K562 (cell line): Measurements from ENCODE around the gene FAM118B. TPM values are rescaled to one million over a fixed set of nuclear protein-coding genes. Genes with fewer than 3 reads are reported as not detected.

Experiments
- ATAC-seq: fragments of 200-7000 bp; cut with Tn5 transposase; 3 replicates; pipeline ENCODE4 v1.9.1; 2020; ENCODE audit warnings: moderate library complexity
- BruUV-seq: library from RNA; stranded (reverse); fragments of 400-500 nt; replicated peaks from 2 replicates; lab custom pipeline; 2021; lab: Mats Ljungman, UMichigan
- CTCF ChIA-PET: fragments of 300-600 bp; formaldehyde crosslinking; extraction: SDS; loops from one replicate; lab custom pipeline; 2021; ENCODE audit warnings: low intra/inter-chr PET ratio; lab: Yijun Ruan, JAX
- POLR2A ChIA-PET: fragments of 300-600, 350-650 bp; sonication (Branson Sonifier 250); formaldehyde crosslinking; extraction: SDS; loops from one replicate; lab custom pipeline; 2021; ENCODE audit warnings: antibody characterized with exemption, inconsistent platforms; lab: Yijun Ruan, JAX
- DNase-seq, 4 experiments: peaks; one replicate each; pipeline versions ENCODE4 v3.0.0 to v3.0.0-alpha.2; 2011 to 2018; ENCODE audit warnings: low spot score in 3 of 4, mixed read lengths in 3 of 4; ENCODE audit errors: extremely low read depth in 1 of 4
- FAIRE-seq: peaks from 2 replicates; lab custom pipeline; 2011; peaks lifted over from hg19 to GRCh38; lab: Jason Lieb, UNC
- H2AFZ ChIP-seq: 2 replicates; pipeline ENCODE4 v1.6.0; 2011; ENCODE audit warnings: low read depth, low read length, control low read depth, inconsistent platforms
- H3K27ac ChIP-seq: fragments of 200-600 bp; 3 replicates; pipeline ENCODE4 v1.8.0; 2011; ENCODE audit warnings: low read depth, mild to moderate bottlenecking, control low read depth, inconsistent platforms, low read length, moderate library complexity, mixed read lengths; ENCODE audit errors: extremely low read depth
- H3K27me3 ChIP-seq, 2 experiments: fragments of 300-600 bp in 1 of 2; 2 replicates in 1 of 2; 3 replicates in 1 of 2; pipeline versions ENCODE4 v1.6.0 to v1.8.0; 2011; ENCODE audit warnings: inconsistent platforms in 2 of 2, low read length in 2 of 2, mild to moderate bottlenecking in 1 of 2, mixed read lengths in 1 of 2, moderate library complexity in 1 of 2; ENCODE audit not compliant: control insufficient read depth in 2 of 2, insufficient read depth in 2 of 2
- H3K36me3 ChIP-seq: fragments of 300-600 bp; 3 replicates; pipeline ENCODE4 v1.8.0; 2011; ENCODE audit warnings: mild to moderate bottlenecking, low read length, inconsistent platforms; ENCODE audit not compliant: control insufficient read depth, insufficient read depth
- H3K4me1 ChIP-seq, 2 experiments: fragments of 200-600 bp in 1 of 2; replicated peaks in 1 of 2; 2 replicates in 1 of 2; 3 replicates in 1 of 2; pipeline versions ENCODE4 v1.5.1 to v1.8.0; 2011; ENCODE audit warnings: inconsistent platforms in 2 of 2, low read length in 2 of 2, mild to moderate bottlenecking in 1 of 2, mixed read lengths in 1 of 2, moderate library complexity in 1 of 2; ENCODE audit not compliant: control insufficient read depth in 2 of 2, insufficient read depth in 2 of 2
- H3K4me2 ChIP-seq: 2 replicates; pipeline ENCODE4 v1.6.1; 2011; ENCODE audit warnings: low read length, control low read depth, inconsistent platforms, mixed read lengths; ENCODE audit not compliant: insufficient read depth
- H3K4me3 ChIP-seq: fragments of 200-600 bp; sonication (generic), shearing (Covaris generic); 2 replicates; pipeline ENCODE4 v1.5.1; 2016; ENCODE audit warnings: control low read depth, inconsistent platforms
- H3K79me2 ChIP-seq: fragments of 200-600 bp; 3 replicates; pipeline ENCODE4 v1.8.0; 2011; ENCODE audit warnings: low read length, inconsistent platforms; ENCODE audit not compliant: control insufficient read depth, insufficient read depth
- H3K9ac ChIP-seq, 2 experiments: 2 replicates each; pipeline versions ENCODE4 v1.6.0 to v1.6.1; 2011; ENCODE audit warnings: low read depth in 2 of 2, low read length in 2 of 2, control low read depth in 1 of 2, inconsistent platforms in 1 of 2, mild to moderate bottlenecking in 1 of 2, mixed read lengths in 1 of 2; ENCODE audit not compliant: insufficient read depth in 1 of 2
- H3K9me1 ChIP-seq: one replicate; pipeline ENCODE4 v1.6.0; 2011; ENCODE audit warnings: inconsistent platforms, mild to moderate bottlenecking, low read length, moderate library complexity; ENCODE audit not compliant: control insufficient read depth, insufficient read depth
- H3K9me3 ChIP-seq: replicated peaks from 2 replicates; pipeline ENCODE4 v1.5.1; 2011; ENCODE audit warnings: low read depth, low read length, inconsistent platforms; ENCODE audit not compliant: control insufficient read depth, insufficient read depth
- H4K20me1 ChIP-seq: replicated peaks from 2 replicates; pipeline ENCODE4 v1.6.1; 2011; ENCODE audit warnings: low read length, inconsistent platforms, mixed read lengths; ENCODE audit not compliant: control insufficient read depth, insufficient read depth
- HINFP ChIP-seq: fragments of 450-650 bp; conservative IDR thresholded peaks from 2 replicates; pipeline ENCODE4 v1.6.1; 2016; ENCODE audit warnings: missing genetic modification characterization, low read depth, mild to moderate bottlenecking, control low read depth, missing compliant biosample characterization
- KLF1 ChIP-seq: fragments of 450-650 bp; IDR thresholded peaks from 2 replicates; pipeline ENCODE4 v1.6.1; 2016; ENCODE audit warnings: missing genetic modification characterization, missing compliant biosample characterization
- MAZ ChIP-seq, 2 experiments: fragments of 450-650 bp in 1 of 2; sonication (generic) in 1 of 2; formaldehyde crosslinking; IDR thresholded peaks in 1 of 2; conservative IDR thresholded peaks in 1 of 2; 2 replicates each; pipeline versions ENCODE4 v1.4.0 to v1.5.0; 2020; ENCODE audit warnings: mild to moderate bottlenecking in 1 of 2, missing genetic modification reagents in 1 of 2
- NCOA6 ChIP-seq: fragments of 450-650 bp; IDR thresholded peaks from 2 replicates; pipeline ENCODE4 v1.6.1; 2017; ENCODE audit warnings: mild to moderate bottlenecking
- PTTG1 ChIP-seq: fragments of 450-650 bp; IDR thresholded peaks from 2 replicates; pipeline ENCODE4 v1.6.1; 2016; ENCODE audit warnings: low read depth, mild to moderate bottlenecking, missing genetic modification characterization, missing compliant biosample characterization
- PURB ChIP-seq: sonication (generic); formaldehyde crosslinking; IDR thresholded peaks from 2 replicates; pipeline ENCODE4 v1.9.0; 2021; ENCODE audit warnings: low read depth, mild to moderate bottlenecking, missing genetic modification reagents
- TCFL5 ChIP-seq: fragments of 250-450 bp; sonication (Bioruptor Pico); conservative IDR thresholded peaks from 2 replicates; pipeline ENCODE4 v1.6.1; 2021; ENCODE audit warnings: mild to moderate bottlenecking, moderate library complexity, matching md5 sums
- ZNF239 ChIP-seq: fragments of 250-450 bp; sonication (Bioruptor Pico); IDR thresholded peaks from 2 replicates; pipeline ENCODE4 v1.4.0; 2020; ENCODE audit warnings: mild to moderate bottlenecking
- ZNF79 ChIP-seq: fragments of 250-450 bp; sonication (Bioruptor Pico); IDR thresholded peaks from 2 replicates; pipeline ENCODE4 v1.4.0; 2020; ENCODE audit warnings: low read depth, mild to moderate bottlenecking, moderate library complexity
- WGBS: fragments of 100-300 bp; shearing (Covaris generic); methylation state at CpG from one replicate; pipeline ENCODE4 v1.1.6; 2016; ENCODE audit warnings: low coverage, mixed read lengths; ENCODE audit not compliant: insufficient coverage; ENCODE audit errors: missing lambda C conversion rate; 5-methylcytosine and 5-hydroxymethylcytosine counted together
- in situ Hi-C: fragments of 300-500 bp; cut with MboI; formaldehyde crosslinking; loops from 4 replicates; pipeline ENCODE4 v1.15.0; 2018; ENCODE audit warnings: inconsistent platforms, mixed read lengths
- intact Hi-C: fragments of 100-400 bp; cut with micrococcal nuclease; formaldehyde crosslinking; loops from 2 replicates; pipeline ENCODE4 v1.14.2; 2022
- polyA plus RNA-seq, 8 experiments: library from polyadenylated mRNA; depleted of rRNA in 4 of 8; stranded (reverse) in 5 of 8; unstranded in 3 of 8; fragments of >200 nt; fragmentation: Nextera tagmentation in 2 of 8; fragmentation: Illumina TruSeq in 1 of 8; extraction: Ambion mirVana in 2 of 8; extraction: Trizol in 1 of 8; gene quantifications; 2 replicates each; pipeline versions ENCODE4 v1.2.1 to v1.2.3, GENCODE V29; 2011 to 2014; ENCODE audit warnings: inconsistent platforms in 1 of 8, missing spikeins in 1 of 8
- total RNA-seq, 7 experiments: library from RNA; depleted of rRNA in 6 of 7; stranded (reverse); fragments of >200 nt in 6 of 7; fragmentation: Illumina TruSeq in 2 of 7; extraction: Trizol in 2 of 7; gene quantifications; 2 replicates each; pipeline versions ENCODE4 v1.2.1 to v1.2.3, GENCODE V29; 2011 to 2021; ENCODE audit warnings: low replicate concordance in 1 of 7

FAM118B gene
- total and polyA plus RNA-seq, 9 of the 15 experiments (the other 6 are each of a cell fraction or from before 2014, with no cell fraction given) = 12.0 to 49.0 (median 22.1) TPM

GRCh38 chr11:126214441-126214840 lies 2.9 kb downstream of the FAM118B start:
- FAIRE-seq (no peak), DNase-seq (no peak), ATAC-seq (no peak)
- Histone ChIP-seq H3K36me3 (peaks cover 11% of the 10 kb centered on the region), H3K4me2 (no peak overlapping the region), H3K4me1 (peaks cover 0 to 12% of the 10 kb centered on the region in 2 experiments; a peak in 2 of 5 replicates), H3K27me3 (no peaks in the 10 kb centered on the region), H3K4me3 (no peak overlapping the region), H3K9me1 (no peaks in the 10 kb centered on the region), H2AFZ (no peak overlapping the region), H4K20me1 (peaks cover 3% of the 10 kb centered on the region; the same call in 1 of the 2 replicates), H3K27ac (no peak overlapping the region), H3K9ac (no peak overlapping the region), H3K79me2 (peaks cover 82% of the 10 kb centered on the region), H3K9me3 (no peaks in the 10 kb centered on the region)
- CTCF ChIA-PET = no interaction called here
- intact Hi-C loops (no loop called here), in situ Hi-C loops (no loop called here)
- WGBS = 61% methylated on average over 2 of the region's 2 CpGs
- POLR2A ChIA-PET = interaction anchor here (2.5 kb wide), 1 partner anchor 11 kb away, joined by 5 read pairs; no protein-coding TSS in a partner anchor
- no TSS peak for BruUV-seq
- TF ChIP-seq ZNF239 (no peak), MAZ (CRISPR knock-in tag; conservative IDR thresholded peaks at IDR 0.05 in 1 of 2, IDR thresholded peaks at IDR 0.05 in 1 of 2) (no peak)

DNA sequence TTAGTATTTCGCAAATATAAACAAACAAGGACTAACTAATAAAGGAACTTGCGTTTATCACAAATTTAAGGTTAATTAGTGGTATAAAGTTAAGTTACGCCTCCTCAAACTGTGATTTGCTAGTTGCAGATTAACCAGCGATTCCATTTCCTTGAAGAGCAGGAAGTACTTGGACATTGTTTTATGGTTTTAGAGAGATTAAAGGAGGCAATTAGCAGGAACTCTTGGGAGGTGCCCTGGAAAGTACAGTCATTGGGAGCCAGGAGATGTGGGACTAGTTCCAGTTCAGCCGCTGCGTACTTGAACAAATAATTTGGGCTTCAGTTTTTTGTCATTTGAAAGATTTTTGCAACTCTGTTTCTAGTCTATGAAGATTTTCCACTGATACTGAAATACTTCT lies 3.3 kb downstream of the FAM118B start:
- peaks cover 0 to 12% of the 10 kb centered on the region in 2 experiments; a peak in 2 of 5 replicates for H3K4me1 ChIP-seq
- ATAC-seq (no peak), DNase-seq (no peak), FAIRE-seq (no peak)
- no peak for TF ChIP-seq NCOA6
- no peak for TF ChIP-seq PURB (CRISPR knock-in tag)
- TF ChIP-seq PTTG1 (tag) = no peak
- TF ChIP-seq HINFP (tag) = no peak
- TF ChIP-seq KLF1 (tag) = no peak
- TF ChIP-seq TCFL5 (CRISPR knock-in tag) = no peak
- TF ChIP-seq ZNF79 (CRISPR knock-in tag) = no peak
- H3K4me2 ChIP-seq = no peak overlapping the region
- H2AFZ ChIP-seq = no peak overlapping the region
- no peak overlapping the region for H3K27ac ChIP-seq
- H3K79me2 ChIP-seq = peaks cover 82% of the 10 kb centered on the region
- peaks cover 7% of the 10 kb centered on the region; the same call in 2 of the 3 replicates for H3K36me3 ChIP-seq
- in situ Hi-C loops = no loop called here
- ChIA-PET CTCF (no interaction called here), POLR2A (no interaction called here)
- H4K20me1 ChIP-seq = peaks cover 3% of the 10 kb centered on the region; the same call in 1 of the 2 replicates
- intact Hi-C loops = no loop called here
- no peaks in the 10 kb centered on the region for H3K9me1 ChIP-seq
- H3K9me3 ChIP-seq = no peaks in the 10 kb centered on the region
- 47% methylated on average over 6 of the region's 6 CpGs for WGBS
- H3K27me3 ChIP-seq = no peaks in the 10 kb centered on the region
- no TSS peak for BruUV-seq
- H3K9ac ChIP-seq = no peak overlapping the region
- H3K4me3 ChIP-seq = no peak overlapping the region
